ENCODE data around the gene SLC5A11.

DNA sequence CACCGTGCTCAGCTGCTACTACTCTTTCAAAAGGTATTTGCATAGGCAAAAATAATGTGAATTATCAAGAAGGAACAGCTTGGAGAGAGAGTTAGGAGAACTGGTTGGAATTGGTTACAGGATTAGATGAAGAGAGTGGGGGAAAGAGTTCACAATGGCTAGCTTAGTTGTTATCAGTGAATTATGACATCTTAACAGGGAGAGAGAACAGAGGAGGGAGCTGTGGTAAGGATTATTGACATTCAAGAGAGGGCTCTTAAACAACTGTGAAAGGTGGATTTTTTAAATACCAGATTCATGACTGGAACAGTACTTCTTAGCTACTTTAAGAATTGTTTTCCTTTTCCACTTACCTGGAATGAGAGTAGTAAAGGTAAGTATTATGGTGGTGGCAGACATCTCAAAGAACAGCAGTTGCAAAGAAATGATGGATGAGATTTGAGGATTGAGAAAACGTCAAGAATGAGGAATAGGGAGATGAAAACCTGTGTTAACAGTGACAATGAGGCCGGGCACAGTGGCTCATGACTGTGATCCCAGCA is 43.9 kb upstream of the SLC5A11 start:
- TF ChIP-seq CREB1 (CRISPR knock-in tag; IDR thresholded peaks at IDR 0.05) (no peak), ZNF121 (CRISPR knock-in tag; IDR thresholded peaks at IDR 0.05) (no peak), MYBL2 (CRISPR knock-in tag; IDR thresholded peaks at IDR 0.05) (no peak), ZNF138 (CRISPR knock-in tag; conservative IDR thresholded peaks at IDR 0.05) (no peak)
- TF ChIP-seq, protein P1, sequence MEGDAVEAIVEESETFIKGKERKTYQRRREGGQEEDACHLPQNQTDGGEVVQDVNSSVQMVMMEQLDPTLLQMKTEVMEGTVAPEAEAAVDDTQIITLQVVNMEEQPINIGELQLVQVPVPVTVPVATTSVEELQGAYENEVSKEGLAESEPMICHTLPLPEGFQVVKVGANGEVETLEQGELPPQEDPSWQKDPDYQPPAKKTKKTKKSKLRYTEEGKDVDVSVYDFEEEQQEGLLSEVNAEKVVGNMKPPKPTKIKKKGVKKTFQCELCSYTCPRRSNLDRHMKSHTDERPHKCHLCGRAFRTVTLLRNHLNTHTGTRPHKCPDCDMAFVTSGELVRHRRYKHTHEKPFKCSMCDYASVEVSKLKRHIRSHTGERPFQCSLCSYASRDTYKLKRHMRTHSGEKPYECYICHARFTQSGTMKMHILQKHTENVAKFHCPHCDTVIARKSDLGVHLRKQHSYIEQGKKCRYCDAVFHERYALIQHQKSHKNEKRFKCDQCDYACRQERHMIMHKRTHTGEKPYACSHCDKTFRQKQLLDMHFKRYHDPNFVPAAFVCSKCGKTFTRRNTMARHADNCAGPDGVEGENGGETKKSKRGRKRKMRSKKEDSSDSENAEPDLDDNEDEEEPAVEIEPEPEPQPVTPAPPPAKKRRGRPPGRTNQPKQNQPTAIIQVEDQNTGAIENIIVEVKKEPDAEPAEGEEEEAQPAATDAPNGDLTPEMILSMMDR (IDR thresholded peaks at IDR 0.05) = no peak
- TF ChIP-seq, protein P2, sequence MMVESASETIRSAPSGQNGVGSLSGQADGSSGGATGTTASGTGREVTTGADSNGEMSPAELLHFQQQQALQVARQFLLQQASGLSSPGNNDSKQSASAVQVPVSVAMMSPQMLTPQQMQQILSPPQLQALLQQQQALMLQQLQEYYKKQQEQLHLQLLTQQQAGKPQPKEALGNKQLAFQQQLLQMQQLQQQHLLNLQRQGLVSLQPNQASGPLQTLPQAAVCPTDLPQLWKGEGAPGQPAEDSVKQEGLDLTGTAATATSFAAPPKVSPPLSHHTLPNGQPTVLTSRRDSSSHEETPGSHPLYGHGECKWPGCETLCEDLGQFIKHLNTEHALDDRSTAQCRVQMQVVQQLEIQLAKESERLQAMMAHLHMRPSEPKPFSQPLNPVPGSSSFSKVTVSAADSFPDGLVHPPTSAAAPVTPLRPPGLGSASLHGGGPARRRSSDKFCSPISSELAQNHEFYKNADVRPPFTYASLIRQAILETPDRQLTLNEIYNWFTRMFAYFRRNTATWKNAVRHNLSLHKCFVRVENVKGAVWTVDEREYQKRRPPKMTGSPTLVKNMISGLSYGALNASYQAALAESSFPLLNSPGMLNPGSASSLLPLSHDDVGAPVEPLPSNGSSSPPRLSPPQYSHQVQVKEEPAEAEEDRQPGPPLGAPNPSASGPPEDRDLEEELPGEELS (CRISPR knock-in tag; IDR thresholded peaks at IDR 0.05) = no peak

Data from WTC11 (cell line).